GM12801 (cell line): ENCODE data around the gene STAT5B.

ENCODE experiments used
- TF ChIP-seq, protein P1 (sequence below): IDR thresholded peaks from one replicate; pipeline ENCODE4 v1.5.1; 2011; ENCODE audit warnings: control low read depth; ENCODE audit not compliant: insufficient read length; ENCODE audit errors: extremely low read depth

STAT5B gene

GRCh38 chr17:42214156-42214555 is 62.0 kb downstream of the STAT5B start:
- TF ChIP-seq, protein P1, sequence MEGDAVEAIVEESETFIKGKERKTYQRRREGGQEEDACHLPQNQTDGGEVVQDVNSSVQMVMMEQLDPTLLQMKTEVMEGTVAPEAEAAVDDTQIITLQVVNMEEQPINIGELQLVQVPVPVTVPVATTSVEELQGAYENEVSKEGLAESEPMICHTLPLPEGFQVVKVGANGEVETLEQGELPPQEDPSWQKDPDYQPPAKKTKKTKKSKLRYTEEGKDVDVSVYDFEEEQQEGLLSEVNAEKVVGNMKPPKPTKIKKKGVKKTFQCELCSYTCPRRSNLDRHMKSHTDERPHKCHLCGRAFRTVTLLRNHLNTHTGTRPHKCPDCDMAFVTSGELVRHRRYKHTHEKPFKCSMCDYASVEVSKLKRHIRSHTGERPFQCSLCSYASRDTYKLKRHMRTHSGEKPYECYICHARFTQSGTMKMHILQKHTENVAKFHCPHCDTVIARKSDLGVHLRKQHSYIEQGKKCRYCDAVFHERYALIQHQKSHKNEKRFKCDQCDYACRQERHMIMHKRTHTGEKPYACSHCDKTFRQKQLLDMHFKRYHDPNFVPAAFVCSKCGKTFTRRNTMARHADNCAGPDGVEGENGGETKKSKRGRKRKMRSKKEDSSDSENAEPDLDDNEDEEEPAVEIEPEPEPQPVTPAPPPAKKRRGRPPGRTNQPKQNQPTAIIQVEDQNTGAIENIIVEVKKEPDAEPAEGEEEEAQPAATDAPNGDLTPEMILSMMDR: no peak

DNA sequence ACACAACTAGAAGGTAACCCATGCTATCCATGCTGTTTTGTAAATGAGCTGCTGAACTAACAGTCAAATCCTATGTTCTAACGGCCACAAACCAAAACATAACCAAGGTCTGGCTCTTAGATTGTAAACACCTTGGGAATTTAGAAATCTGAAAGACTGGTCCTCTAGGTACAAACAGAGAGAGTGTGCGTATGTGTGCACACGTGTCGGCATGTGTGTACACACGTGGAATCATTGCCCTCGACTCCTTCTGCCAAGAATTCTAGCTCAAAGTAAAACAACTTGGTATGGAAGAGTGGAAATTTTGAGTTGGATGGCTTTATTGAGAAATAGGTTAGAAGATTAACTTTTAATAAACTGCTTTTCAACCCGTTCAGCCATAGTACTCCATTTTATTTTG is 63.8 kb downstream of the STAT5B start:
- TF ChIP-seq, protein P1: no peak

- TF ChIP-seq, protein P1: no peak
These were observed 66.1 kb downstream of the STAT5B start for GRCh38 chr17:42210046-42210445.

DNA sequence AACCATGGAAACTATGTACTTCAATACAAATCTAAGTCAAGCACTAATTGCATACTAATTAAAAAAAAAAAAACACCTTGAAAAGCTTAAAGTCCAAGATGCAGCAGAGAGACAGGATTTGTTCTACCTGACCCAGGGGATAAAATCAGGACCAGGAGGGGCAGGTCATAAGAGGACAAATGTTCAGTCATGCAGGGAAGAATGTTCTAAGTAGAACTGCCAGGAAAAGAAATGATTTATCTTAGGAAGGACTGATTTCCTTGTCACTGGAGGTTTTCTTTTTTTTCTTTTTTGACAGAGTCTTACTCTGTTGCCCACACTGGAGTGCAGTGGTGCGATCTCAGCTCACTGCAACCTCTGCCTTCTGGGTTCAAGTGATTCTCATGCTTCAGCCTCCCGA is 72.8 kb downstream of the STAT5B start:
- TF ChIP-seq, protein P1: no peak

DNA sequence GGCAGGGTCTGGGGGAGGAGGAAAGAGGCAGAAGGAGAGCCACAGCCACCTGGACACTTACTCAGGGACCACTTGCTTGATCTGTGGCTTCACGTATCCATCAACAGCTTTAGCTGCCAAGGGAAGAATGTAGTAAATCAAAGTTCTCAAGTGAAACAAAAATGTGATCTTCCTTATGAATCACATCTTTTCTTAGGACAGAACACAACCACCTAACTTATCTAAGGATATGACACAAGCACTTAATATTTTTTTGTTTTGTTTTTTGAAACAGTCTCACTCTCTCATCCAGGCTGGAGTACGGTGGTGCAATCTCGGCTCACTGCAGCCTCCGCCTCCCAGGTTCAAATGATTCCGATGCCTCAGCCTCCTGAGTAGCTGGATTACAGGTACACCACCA is 73.5 kb downstream of the STAT5B start:
- TF ChIP-seq, protein P1: no peak

- TF ChIP-seq, protein P1: no peak
These were observed 74.0 kb downstream of the STAT5B start for GRCh38 chr17:42202159-42202558.

- TF ChIP-seq, protein P1: no peak
These were observed 74.8 kb downstream of the STAT5B start for GRCh38 chr17:42201458-42201772.
